Kidney capillary endothelial cell (primary cell): Measurements from ENCODE around the gene IDUA.
"Not testable (repeated sequence)": the region's sequence is repeated elsewhere in the genome, so short reads cannot be mapped to it uniquely, and the experiment has no call there.

Source experiments
- DNase-seq: peaks from one replicate; pipeline ENCODE4 v3.0.0-alpha.2; 2018; ENCODE audit warnings: low spot score

IDUA gene

DNA sequence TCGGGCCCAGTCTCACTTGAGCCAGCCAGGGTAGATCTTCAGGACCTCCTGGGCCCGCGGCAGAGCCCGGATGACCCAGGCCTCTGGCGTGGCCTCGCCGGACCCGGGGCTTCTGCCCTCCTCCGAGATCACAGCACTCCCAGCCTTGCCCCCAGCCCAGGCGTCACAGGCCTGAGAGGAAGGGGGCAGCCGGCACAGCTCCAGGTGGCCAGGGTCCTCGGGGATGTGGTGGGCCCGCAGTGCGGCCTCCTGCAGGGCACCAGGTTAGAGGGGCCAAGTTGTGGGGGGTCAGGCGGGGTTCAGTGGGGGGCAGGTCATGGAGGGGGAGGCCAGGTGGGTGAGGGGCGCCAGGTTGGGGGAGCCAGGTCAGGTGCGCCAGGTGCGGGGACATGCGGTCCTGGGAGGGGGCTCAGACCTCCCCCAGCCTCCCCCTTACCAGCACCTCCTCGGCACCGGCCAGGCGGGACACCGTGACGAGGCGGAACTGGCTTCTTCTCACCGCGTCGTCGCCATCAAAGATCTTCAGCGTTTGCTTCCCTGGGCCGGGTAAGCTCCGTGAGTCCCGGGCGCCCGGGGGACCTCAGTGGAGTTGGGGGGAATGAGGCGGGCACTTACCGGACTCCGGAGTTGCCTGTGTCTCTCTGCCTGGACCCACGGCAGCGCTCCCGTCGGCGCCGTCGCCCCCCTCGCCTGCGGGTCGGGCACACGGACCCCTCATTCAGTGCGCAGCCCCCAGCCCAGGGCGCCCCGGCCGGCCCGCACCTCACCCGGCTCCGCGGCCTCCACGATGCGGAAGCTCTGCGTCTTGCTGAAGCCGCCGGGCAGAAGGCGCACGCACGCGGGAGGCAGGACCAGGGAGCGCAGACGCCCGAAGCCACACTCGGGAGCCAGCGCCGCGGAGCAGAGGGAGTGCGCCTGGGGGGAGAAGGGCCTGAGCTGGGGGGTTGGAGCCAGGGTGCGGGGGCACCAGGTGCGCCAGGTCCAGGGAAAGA lies 19.4 kb upstream of the IDUA start:
- no peak for DNase-seq

DNA sequence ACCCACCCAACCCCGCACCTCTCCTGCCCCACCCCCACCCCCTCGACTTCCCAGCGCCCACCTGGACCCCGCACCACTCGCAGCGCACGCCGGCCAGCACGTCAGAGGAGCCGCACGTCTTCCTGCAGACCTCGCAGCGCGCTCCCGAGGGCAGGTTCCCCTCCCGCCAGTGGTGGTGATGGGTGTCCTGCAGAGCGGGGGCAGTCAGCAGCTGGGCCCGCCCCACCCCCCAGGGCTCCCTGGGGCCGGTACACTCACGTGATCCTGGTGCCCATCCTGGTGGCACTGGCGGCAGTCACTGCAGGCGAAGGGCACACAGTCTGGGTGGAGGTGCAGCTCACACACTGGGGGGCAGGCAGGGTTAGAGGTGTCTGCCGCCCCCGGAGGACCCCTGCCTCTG lies 18.6 kb upstream of the IDUA start:
- no peak for DNase-seq

GRCh38 chr4:968621-969394 lies 18.0 kb upstream of the IDUA start:
- DNase-seq, result no peak

DNA sequence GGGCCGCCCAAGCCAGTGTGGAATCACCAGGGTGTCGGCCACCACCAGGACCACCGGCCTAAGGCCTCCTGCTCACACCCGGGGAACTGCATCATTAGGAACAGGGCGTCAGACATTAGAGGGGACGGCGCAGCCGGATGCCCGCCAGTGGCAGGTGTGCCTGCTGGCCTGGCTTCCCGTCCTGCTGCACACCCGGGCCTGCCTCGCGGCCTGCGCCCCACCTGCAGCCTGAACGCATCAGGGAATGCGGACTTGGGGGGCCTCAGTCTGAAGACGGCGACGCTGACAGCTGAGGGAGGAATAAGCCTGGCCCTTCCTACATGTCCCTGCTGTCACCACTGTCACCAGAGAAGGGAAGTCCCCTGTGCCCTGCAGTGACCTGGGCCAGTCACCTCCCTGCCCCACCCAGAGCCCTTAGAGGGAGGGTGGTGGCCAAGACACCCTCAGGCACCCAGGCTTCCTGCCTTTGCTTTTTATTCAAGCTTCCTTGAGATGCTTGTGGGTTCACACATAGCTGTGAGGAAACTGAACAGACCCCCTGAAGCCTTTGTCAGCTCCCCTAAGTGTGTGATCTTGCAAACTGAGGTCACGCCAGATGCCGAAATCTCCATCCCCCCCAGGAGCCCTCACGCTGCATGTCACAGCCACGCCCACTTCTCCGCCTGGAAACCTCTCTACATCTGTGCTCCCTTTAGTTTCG lies 16.6 kb upstream of the IDUA start:
- no peak for DNase-seq

- no peak for DNase-seq
Measured at GRCh38 chr4:970854-971520, 15.9 kb upstream of the IDUA start.

- DNase-seq, result no peak
Measured at GRCh38 chr4:971666-972500, 15.0 kb upstream of the IDUA start.

- peak; percentile 15 for DNase-seq
Measured at GRCh38 chr4:972651-973424, 14.0 kb upstream of the IDUA start.

DNA sequence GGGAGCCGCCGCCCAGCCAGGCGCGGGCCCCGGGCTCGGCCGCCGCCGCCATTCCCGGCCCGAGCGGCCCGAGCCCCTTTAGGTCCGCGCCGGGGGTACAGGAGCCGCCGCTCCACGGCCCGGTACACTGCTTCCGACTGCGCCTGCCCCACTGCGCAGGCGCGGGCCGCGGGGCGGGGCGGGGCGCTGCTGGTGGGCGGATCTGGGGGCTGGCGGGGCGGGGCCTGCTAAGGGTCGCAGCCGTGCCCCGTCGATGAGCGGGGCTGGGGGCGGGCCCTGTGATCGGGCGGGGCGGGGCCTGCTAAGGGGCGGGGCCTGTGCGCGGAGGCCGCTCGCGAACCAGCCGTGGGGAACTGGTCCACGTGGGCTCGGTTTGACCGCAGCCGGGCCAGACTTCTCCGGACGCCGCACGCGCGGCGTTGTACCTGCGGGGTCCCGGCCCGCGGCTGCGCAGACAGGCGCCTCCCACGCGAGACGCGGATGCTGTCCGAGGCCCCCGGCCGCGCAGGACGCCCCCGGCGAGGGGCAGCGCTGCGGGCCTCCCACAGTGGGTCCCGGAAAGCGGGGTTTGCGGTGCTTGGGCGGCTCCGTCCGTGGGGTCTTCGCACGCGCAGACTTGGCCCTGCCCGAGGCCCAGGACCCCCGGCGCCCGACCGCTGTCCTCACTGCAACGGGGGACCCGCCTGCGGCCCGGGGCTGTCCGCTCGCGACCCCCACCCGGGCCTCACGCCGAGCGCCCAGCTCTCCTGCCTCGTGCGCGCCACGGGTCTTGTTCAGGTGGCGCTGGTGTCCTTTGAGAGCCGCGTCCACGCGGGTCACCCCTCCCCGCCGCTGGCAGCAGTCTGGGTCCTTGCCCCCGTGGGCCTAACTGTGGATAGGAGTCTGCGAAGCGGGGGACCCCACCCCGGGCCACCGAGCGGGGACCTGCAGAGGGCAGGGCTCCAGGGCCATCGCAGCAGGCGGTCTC lies 13.1 kb upstream of the IDUA start, which contains the start of gene DGKQ:
Gene DGKQ, minus strand, starts transcription at position 139 of the 967 bp plus-strand sequence. Its CDS starts 87 bp downstream, at position 52.
- DNase-seq, result peak; percentile 72

DNA sequence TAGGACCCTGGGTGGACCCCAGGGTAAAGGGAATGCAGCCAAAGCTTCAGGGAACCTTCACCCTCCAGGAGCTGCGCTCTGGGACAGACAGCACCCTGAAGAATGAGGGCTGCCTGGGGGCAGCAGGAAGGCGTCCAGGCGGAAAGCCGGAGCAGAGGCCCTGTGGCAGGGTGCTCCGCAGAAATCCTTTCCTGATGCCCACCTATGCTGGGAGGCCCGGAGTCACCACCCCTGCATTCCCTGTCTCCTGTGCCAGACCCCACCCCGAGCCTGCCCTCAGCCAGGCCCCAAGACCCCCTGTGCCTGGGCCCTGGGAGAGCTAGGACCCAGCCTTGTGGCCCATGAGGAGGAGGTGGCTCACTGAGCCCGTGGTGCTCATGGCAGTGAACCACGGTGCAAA lies 12.2 kb upstream of the IDUA start:
- no peak for DNase-seq

DNA sequence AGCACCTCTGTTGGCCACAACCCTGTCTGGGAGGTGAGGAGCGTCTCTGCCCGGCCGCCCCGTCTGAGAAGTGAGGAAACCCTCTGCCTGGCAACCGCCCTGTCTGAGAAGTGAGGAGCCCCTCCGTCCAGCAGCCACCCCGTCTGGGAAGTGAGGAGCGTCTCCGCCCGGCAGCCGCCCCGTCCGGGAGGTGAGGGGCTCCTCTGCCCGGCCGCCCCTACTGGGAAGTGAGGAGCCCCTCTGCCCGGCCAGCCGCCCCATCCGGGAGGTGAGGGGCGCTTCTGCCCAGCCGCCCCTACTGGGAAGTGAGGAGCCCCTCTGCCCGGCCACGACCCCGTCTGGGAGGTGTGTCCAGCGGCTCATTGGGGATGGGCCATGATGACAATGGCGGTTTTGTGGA lies 10.8 kb upstream of the IDUA start:
- DNase-seq, result not testable (repeated sequence)

DNA sequence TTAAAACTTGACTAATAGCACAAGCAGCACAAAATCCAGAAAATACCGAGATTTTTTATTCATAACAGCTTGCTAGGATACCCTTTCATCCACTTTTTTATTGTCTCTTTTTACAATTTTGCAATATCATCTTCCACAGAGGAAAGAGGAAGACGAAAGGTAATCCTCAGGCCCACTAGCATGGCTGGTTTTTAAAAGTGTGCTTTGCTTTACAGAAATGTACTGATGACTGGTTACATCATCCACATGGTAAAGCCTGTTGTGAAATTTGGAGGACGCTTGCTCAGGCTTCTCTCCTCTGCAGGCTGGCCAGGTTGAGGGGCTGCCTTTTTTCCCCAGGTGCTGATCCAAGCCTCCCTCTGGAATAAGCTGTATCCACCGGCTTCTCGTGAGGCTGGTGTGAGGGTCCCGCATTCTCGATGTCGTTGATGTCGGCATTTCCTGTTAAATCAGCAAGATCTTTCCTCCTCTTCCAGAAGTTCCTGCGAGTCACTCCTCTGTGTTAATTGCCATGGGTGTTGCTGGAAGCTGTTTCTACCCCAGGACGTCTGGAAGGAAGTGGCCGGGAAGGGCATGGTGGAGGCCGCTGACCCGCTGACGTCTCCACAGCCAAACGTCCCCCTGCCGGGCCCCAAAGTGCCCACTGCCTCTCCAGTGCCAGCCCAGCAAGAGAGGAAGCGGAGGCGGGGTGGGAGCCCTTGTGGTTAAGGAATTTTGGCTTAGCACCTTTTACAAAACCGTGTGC lies 7.7 kb upstream of the IDUA start:
- peak; percentile 58 for DNase-seq

GRCh38 chr4:982291-982690 lies 4.6 kb upstream of the IDUA start:
- no peak for DNase-seq

DNA sequence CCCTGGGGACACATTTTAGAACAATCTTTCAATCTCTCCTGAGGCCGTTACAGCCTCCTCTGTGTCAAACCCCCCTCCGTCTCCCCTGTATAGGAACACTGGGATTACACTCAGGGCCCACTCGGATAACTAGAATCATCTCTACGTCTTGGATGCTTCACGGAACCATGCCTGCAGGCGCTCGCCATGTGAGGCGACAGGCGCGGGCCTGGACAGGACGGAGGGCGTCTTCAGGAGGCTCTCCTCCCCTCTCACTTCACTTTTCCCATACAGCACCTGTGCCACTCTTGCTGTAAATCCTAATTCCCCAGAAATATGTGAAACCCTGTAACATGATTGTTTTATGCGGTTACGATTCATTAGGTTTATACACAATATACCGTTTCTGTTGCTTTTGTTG lies 4.0 kb upstream of the IDUA start:
- no peak for DNase-seq

- no peak for DNase-seq
Measured at GRCh38 chr4:984336-985054, 2.3 kb upstream of the IDUA start.

DNA sequence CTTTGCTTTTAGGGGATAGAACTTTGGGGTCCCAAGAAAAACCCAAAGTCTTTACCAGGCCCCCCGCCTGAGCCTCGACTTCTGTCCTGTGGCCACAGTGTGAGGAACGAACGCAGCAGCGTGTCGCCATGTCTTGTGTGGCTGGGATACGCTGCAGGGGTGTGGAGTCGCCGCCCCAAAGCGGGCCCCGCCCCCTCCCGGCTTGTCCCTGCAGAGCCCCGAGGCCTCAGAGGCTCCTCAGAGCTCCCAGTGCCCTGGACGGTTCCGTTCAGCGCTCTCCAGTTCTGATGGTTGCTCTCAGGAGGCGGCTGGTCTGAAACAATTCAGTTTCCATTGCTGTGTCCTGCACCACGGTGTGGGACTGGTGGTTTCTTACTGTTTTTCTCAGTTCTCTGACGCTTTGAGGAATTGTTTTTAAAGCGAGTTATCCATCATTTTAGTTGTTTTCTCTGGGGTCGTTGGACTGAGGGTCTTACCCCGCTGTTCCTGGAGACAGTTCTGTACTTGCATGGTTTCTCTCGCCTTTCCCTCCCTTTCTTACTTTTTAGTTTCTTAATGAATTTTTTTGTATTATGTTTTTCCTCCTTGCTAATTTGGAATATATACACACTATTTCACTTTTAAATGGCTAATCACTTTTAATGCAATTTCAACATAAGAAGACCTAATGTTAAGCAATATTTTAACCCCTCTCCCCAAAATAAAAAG lies 1.6 kb upstream of the IDUA start:
- DNase-seq, result no peak

GRCh38 chr4:986428-986878 lies 391 bp upstream of the IDUA start:
- no peak for DNase-seq
